ENCODE measurements around the gene KSR2.
A peak's percentile ranks its signal among the peaks of the same experiment; 100 is the strongest.

The KSR2 gene

DNA sequence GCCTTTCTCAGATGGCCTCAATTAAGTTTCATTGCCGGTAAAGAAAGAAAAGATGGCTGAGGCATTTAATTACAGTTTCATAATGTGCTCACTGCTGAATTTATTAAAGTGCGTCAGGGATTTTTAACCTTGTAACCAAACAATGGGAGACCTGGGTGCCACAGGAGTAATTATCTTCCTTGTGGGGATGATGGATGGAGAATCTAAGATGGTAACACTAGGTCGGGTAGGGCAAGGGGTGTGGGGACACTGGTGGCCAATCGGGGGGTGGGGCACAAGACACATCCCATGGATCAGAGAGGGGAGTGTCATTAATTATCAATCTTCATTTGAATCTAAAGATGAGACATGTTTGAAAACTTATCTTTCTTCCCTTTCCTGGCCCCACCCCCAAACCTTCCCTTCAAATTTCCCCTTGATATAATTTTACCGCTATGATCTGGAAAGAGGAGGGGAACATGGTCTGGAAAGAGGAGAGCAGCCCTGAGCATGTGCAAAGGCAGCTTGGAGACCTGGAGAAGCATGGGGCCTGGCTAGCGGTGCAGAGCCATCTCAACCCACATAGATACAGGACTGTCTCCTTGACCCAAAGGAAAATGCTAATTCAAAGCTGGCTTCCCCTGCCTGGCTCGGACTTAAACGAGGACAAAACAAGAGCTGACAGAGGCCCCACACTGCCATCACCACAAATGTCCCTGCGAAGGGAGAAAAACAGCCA is 376.0 kb downstream of the KSR2 start:
- POLR2A ChIA-PET (ENCODE audit: low non-redundant PET), result no interaction called here
- DNase-seq (ENCODE audit: low spot score), result no peak
- TF ChIP-seq, protein P1, sequence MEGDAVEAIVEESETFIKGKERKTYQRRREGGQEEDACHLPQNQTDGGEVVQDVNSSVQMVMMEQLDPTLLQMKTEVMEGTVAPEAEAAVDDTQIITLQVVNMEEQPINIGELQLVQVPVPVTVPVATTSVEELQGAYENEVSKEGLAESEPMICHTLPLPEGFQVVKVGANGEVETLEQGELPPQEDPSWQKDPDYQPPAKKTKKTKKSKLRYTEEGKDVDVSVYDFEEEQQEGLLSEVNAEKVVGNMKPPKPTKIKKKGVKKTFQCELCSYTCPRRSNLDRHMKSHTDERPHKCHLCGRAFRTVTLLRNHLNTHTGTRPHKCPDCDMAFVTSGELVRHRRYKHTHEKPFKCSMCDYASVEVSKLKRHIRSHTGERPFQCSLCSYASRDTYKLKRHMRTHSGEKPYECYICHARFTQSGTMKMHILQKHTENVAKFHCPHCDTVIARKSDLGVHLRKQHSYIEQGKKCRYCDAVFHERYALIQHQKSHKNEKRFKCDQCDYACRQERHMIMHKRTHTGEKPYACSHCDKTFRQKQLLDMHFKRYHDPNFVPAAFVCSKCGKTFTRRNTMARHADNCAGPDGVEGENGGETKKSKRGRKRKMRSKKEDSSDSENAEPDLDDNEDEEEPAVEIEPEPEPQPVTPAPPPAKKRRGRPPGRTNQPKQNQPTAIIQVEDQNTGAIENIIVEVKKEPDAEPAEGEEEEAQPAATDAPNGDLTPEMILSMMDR (conservative IDR thresholded peaks at IDR 0.05; ENCODE audit: low read depth), result no peak
- CTCF ChIA-PET, result interaction anchor here (0.6 kb wide), 1 partner anchor 11 kb away, joined by 3 read pairs; no protein-coding TSS in a partner anchor
- no peak overlapping the region for H3K27ac ChIP-seq

DNA sequence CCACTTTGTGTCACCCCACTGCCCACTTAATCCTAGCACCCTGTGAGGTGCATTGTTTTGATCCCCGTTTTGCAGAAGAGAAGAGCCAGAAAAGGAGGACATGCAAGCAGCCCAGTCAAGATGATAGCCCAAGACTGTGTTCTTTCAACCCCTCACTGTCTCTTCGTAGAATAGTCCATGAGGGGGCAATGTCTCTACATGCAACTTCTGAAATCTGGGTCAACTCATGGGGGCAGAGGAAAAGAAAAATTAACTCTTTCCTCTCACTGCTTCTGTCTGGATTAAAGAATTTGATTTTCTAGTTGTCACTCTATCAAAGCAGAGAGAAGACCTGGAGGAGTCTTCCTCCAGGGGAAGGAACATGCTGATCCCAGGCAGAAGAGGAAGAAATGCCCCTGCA is 377.8 kb downstream of the KSR2 start:
- CTCF ChIA-PET, result no interaction called here
- no peak for DNase-seq (ENCODE audit: low spot score)
- POLR2A ChIA-PET (ENCODE audit: low non-redundant PET), result no interaction called here
- TF ChIP-seq, protein P1 (conservative IDR thresholded peaks at IDR 0.05; ENCODE audit: low read depth), result no peak
- H3K27ac ChIP-seq, result no peak overlapping the region

DNA sequence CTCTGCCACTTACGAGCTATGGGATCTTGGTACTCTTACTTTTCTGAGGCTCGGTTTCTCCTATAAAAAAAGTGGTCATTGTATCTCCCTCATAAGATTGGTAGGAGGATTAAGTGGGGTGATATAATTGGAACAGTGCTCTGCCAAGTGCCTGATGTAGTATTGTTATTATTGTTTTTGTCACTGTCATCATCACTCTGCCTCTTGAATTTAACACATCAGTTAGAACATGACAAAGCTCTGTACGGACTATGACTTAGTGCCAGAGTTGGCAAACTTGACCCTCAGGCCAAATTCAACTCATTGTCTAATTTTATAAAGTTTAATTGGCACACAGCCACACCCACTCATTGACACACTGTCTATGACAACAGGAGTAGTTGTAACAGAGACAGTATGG is 378.4 kb downstream of the KSR2 start:
- no peak overlapping the region for H3K27ac ChIP-seq
- ChIA-PET POLR2A (ENCODE audit: low non-redundant PET) (no interaction called here), CTCF (interaction anchor here (4.1 kb wide), 1 partner anchor 223 kb away, joined by 40 read pairs; no protein-coding TSS in a partner anchor)
- no peak for DNase-seq (ENCODE audit: low spot score)
- TF ChIP-seq, protein P1 (conservative IDR thresholded peaks at IDR 0.05; ENCODE audit: low read depth), result no peak

DNA sequence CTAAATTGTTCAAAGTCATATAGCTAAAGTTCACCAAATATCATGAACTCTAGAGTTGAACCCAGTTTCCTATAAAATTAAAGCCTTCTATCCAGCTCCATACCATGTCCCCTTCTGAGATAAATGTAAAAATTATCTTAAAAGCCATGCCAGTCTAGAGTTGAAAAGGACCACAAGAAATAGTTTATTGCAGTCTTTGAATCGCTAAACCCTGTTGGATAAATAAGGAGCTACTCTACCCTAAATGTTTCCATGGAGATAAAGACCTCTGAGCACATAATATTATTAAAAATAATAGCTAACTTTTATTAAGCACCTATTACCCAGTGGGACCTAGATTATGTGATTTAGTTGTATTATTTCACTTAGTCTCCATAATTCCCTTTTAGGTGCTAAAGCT is 379.8 kb downstream of the KSR2 start:
- DNase-seq (ENCODE audit: low spot score), result no peak
- CTCF ChIA-PET, result interaction anchor here (0.6 to 4.1 kb wide), 6 partner anchors 221 to 400 kb away, joined by 3 to 40 read pairs (median 3); no protein-coding TSS in a partner anchor
- POLR2A ChIA-PET (ENCODE audit: low non-redundant PET), result no interaction called here
- TF ChIP-seq, protein P1 (conservative IDR thresholded peaks at IDR 0.05; ENCODE audit: low read depth), result no peak
- H3K27ac ChIP-seq, result no peak overlapping the region

DNA sequence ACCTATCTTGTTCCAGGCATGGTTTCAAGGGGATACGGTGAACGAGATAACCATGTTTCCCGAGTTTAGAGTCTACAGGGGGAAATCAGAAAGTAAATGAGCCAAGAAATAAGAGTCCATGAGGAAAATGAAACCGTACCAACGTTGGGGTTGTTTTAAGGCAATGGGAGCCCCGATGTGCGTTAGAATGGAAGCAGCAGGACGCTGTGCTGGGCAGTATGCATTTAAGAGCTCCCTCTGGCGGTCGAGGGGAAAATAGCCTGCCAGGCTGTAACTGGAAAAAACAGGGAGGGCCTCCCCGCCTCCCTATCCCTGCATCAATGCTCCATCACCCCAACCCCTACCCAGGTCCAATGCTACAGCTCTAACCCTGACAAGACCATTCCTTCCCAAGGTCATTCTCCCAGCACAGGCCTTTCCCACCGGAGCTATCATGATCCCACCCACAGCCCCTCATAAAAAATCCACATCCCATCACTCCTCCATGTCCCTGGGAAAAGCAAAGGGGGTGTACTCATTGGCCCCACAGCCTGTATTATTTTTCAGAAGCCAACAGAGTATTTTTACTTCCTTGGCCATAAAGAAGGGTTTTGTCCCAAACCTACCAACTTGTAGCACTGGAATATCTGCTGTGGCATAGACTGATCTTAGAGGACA is 381.0 kb downstream of the KSR2 start:
- POLR2A ChIA-PET (ENCODE audit: low non-redundant PET), result no interaction called here

DNA sequence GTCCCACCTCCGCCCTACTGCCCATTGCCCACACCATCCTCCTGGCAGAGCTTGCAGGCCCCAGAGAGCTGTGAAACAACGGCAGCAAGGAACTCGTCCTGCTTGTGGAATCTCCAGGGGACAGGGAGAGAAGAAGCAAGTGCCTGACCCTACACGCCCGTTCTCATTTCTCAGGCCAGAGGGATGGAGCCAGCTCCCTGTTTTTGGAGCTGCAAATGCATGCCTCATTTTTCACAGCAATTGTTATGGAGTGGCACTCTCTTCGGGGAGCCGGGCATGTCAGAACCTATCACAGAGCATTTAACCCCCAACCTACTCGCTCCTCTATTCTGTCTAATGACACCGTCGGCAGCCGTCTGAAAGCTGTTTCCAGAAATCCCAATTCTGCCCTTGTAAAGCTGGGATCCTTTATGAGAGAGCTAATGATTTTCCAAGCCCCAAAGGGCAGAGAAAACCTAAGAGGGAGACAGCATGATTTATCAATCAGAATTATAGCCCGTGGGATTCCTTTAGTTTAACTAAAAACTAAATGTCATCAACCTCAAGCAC is 385.0 kb downstream of the KSR2 start:
- POLR2A ChIA-PET (ENCODE audit: low non-redundant PET), result interaction anchor here (0.6 kb wide), 1 partner anchor 11 kb away, joined by 3 read pairs; no protein-coding TSS in a partner anchor
- CTCF ChIA-PET, result no interaction called here
- DNase-seq (ENCODE audit: low spot score), result no peak

More for the DNA sequence above, 381.0 kb downstream of the KSR2 start:
- TF ChIP-seq, protein P1 (conservative IDR thresholded peaks at IDR 0.05; ENCODE audit: low read depth), result peak; percentile 82
- no peak overlapping the region for H3K27ac ChIP-seq
- peak; percentile 65 for DNase-seq (ENCODE audit: low spot score)
- CTCF ChIA-PET, result interaction anchor here (0.5 to 4.1 kb wide), 9 partner anchors 19 to 1059 kb away, joined by 3 to 40 read pairs (median 6); no protein-coding TSS in a partner anchor

More for the DNA sequence above, 385.0 kb downstream of the KSR2 start:
- TF ChIP-seq, protein P1 (conservative IDR thresholded peaks at IDR 0.05; ENCODE audit: low read depth), result no peak
- no peak overlapping the region for H3K27ac ChIP-seq

Data from RWPE1 (cell line).